ENCODE measurements around the gene PAOX. TPM values are rescaled to one million over a fixed set of nuclear protein-coding genes. Genes with fewer than 3 reads are reported as not detected.

The PAOX gene
- total and polyA plus RNA-seq, 2 of the 13 experiments (the other 11 are each of a cell fraction or from before 2014, with no cell fraction given), result 0.49 to 0.77 TPM

GRCh38 chr10:133347710-133348517 lies 31.1 kb upstream of the PAOX start (continued):
- no peak for TF ChIP-seq E2F2 (CRISPR knock-in tag; IDR thresholded peaks at IDR 0.05; ENCODE audit: borderline replicate concordance)
- no peak for TF ChIP-seq CBX2 (IDR thresholded peaks at IDR 0.05; ENCODE audit: low read depth, low read length)
- no peak for TF ChIP-seq CBX2 (CRISPR knock-in tag; IDR thresholded peaks at IDR 0.05; ENCODE audit: low read depth)
- no peak for TF ChIP-seq HMGA1 (CRISPR knock-in tag; conservative IDR thresholded peaks at IDR 0.05)
- no peak for TF ChIP-seq PRMT3 (CRISPR knock-in tag; IDR thresholded peaks at IDR 0.05; ENCODE audit: borderline replicate concordance, low read depth)
- TF ChIP-seq CBX1 (IDR thresholded peaks at IDR 0.05; ENCODE audit: low read depth), result no peak
- no peak for TF ChIP-seq ZBTB4 (CRISPR knock-in tag; IDR thresholded peaks at IDR 0.05; ENCODE audit: borderline replicate concordance)
- no peak for TF ChIP-seq ZNF660 (CRISPR knock-in tag; IDR thresholded peaks at IDR 0.05; ENCODE audit: borderline replicate concordance, low read depth)
- no peak for TF ChIP-seq DRAP1 (CRISPR knock-in tag; IDR thresholded peaks at IDR 0.05)
- no peak for TF ChIP-seq SIX1 (CRISPR knock-in tag; IDR thresholded peaks at IDR 0.05; ENCODE audit: borderline replicate concordance)
- TF ChIP-seq TP53 (CRISPR knock-in tag; conservative IDR thresholded peaks at IDR 0.05), result no peak
- TF ChIP-seq GMEB1 (CRISPR knock-in tag; IDR thresholded peaks at IDR 0.05; ENCODE audit: borderline replicate concordance), result no peak
- no peak for TF ChIP-seq ZNF547 (CRISPR knock-in tag; IDR thresholded peaks at IDR 0.05)
- TF ChIP-seq ZHX2 (IDR thresholded peaks at IDR 0.05; ENCODE audit: low read depth), result no peak
- no peak for TF ChIP-seq ZHX2 (CRISPR knock-in tag; IDR thresholded peaks at IDR 0.05; ENCODE audit: borderline replicate concordance)

All from HepG2 (cell line).